ENCODE measurements around the gene SNAPIN.
"Not testable (repeated sequence)": the region's sequence is repeated elsewhere in the genome, so short reads cannot be mapped to it uniquely, and the experiment has no call there.

The SNAPIN gene

DNA sequence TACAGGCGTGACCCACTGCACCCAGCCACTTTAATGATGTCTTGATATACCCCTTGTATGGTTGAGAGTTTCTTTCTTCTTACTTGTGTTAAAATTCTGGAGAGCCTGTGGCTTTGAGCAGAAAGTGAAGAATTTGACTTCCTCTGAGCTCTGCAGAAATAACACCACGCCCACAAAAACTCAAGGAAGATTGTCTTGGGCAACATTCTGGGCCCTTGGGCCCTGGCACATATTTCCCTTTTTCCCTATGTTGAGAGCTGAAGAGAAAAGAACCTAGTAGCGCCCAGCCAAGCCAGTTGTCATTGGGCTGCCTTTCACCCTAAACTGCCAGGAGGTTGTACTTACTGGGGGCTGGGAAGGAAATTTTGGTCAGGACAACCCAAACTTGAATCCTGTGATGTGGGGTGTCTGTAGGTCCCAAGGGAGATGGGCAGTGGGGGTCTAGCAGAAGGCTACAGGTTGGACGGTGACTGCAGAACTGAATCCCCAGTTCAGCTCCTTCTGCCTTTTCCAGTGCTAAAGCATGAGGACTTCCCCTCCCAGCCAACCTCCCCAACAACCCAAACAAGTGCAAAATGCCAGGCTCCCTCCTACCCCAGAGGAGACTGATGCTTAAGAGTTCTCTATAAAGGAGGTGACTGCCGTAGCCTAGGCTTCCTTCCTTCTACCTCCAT is 11.7 kb upstream of the SNAPIN start:
- no peak for DNase-seq (ENCODE audit: low read depth, low spot score)

DNA sequence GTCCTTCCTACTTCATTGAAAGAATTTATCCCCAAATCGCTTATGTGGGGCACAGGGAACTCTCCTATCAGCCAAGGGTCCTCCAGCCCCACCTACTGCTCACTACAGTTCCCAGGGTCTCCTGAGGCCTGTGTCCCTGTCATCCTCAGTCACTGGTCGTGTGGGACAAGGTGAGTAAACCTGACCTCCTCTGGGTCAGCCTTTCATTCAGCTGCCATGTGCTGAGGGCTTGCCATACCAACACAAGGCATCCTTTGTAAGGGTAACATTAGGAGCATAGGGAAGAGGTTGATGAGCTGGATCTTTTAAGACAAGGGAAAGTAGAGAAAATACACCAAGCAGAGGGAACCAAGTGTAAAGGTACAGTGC is 11.2 kb upstream of the SNAPIN start:
- DNase-seq (ENCODE audit: low read depth, low spot score) = no peak

DNA sequence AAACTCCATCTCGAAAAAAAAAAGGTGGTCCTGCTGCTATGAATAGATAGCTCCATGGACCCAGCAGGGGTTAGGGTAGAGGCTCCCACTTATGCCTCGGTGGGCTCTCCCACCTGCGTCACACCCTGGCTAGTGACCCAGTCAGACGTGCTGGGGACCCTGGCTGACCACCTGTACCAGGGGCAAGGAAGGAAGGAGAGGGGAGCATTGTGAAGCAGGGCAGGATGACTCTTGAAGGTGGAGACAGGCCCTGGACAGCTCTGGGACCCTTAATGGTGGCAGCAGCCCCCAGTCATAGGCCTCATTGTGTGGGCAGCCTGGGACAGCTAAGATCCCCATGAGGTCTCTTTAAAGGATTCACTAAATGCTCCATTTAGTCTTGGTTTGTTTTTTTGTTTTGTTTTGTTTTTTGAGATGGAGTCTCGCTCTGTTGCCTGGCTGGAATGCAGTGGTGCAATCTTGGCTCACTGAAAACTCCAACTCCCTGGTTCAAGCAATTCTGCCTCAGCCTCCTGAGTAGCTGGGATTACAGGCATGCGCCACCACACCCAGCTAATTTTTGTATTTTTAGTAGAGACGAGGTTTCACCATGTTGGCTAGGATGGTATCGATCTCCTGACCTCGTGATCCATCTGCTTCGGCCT is 10.4 kb upstream of the SNAPIN start:
- DNase-seq (ENCODE audit: low read depth, low spot score) = no peak

DNA sequence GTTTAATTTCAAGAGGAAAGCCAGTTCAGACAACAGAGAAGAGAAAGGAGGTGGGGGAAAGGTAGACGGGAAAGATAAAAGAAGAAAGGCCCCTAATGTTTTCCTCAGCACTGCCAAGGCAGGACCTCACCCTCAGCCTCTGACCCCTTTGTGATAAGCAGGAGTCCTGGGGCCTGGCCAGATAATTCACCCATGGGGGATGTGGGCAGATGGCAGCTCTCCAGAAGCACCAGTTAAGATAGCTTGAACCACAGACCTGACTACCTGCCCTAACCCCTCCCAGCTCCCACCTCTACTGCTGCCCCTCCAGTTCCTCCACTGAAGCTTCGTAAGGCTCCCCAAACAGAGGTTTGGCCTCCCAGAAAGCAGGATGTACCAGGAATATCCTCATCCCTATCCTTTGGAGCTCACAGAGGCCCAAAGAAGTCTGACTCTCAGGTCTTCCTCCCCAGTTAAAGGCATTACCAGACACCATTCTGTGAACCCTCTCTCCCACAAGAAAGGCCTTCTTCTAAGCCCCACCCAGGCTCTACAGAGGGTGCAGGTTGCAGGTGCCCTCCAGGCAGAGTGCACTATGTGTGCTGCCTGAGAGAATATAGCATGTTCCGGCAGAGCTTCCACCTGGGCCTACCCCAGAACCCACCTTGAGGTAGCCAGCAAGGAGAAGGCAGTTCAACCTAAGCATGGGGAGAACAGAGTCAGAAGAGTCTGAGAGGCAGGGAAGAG is 9.2 kb upstream of the SNAPIN start:
- no peak for DNase-seq (ENCODE audit: low read depth, low spot score)

DNA sequence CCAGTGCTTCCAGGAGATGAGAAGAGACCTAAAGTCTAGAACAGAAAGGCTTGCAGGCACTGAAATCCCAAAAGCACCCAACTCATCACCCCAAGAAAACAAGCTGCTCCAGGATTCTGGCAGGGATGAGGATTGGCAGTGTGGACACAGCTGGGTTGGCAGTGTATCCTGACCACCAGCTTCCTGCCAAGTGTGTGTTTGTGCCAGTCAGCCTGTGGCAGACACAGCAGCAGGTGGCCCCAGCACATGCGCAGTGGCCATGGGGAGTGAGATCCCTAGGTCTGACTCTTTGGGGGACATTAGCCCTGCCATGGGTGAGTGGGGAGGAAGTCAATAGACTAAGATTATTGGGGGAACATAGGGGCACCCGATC is 8.7 kb upstream of the SNAPIN start:
- DNase-seq (ENCODE audit: low read depth, low spot score) = no peak

DNA sequence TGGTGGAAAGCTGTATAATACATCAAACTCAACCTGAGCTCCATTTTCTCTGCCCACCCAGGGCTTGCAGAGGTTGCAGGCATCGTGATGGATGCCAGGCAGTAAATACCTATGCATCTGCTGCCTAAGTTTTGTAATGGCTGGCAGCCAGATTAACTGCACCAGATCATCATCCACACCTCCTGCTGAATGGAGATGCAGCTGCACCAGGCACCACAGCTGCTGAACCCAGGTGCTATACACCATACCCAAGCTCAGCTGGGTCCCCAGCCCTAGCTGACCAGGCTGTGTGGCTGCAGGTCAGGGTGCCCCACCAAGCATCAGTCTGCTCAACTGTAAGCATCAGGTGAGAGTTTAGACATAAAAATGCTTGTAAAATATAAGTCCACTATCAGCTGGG is 6.7 kb upstream of the SNAPIN start:
- DNase-seq (ENCODE audit: low read depth, low spot score) = no peak

DNA sequence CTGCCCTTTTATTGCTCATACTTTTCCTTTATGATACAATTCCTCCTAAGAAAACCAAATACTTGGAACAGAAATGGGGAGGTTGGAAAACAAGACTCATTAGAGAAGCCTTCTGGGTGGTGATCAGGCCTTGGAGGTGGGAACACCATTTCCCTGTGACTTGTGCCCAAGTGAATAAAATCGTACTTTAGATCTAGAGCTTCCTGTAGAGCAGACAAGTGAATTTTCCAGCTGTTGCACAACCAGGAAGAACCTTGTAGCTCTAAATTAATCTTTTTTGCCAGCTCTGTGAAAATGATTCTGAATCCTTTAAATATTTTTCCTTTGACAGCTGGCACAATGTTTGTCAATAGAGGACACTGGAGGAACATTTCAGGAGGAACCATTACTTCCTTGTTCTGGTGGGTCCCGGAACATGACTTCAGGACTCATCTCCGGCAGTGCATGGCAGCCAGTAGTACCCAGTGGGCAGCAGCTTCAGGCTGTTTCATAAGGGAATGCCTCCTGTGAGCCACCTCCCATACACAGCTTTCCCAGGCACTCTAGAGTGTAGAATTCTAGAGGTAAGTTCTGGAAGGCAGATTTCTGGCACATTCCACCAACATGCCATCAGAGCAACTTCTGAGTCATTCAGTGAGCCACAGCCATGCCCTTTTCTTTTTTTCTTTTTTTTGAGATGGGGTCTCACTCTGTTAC is 5.5 kb upstream of the SNAPIN start:
- no peak for DNase-seq (ENCODE audit: low read depth, low spot score)

DNA sequence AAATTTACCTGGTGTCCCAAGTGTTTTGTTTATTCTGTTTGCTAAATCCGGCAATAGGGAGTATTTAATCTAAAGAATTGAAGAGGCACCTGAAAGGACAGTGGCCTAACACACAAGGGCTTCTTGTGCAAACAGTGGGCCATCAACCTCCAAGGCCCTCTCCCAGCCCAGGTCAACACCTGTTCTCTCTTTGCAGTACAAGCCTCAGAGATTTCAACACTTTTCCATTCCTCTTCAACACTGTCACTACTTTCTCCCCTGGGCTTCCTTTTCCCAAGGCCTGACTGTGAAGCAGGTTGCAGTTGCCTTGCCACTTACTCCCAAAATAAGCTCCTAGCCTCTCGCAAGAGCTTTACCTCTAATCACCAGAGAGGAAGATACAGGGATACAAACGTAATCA is 3.2 kb upstream of the SNAPIN start:
- no peak for DNase-seq (ENCODE audit: low read depth, low spot score)

DNA sequence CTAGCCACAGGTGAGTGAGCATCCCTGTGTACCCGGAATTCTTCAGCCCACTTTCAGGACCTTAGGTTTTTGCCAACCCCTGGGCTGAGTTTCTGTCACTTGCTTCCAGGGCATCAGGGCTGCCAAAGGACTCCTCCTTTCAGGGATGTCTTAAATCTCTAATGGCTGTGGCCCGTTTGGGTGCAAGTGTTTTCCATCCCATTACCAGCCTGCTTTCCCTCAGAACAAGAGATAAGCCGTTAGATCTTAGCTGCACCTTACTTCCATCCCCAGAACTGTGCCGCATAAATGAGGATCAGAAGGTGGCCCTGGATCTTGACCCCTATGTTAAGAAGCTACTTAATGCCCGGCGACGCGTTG is 652 bp downstream of the SNAPIN start:
- no peak for DNase-seq (ENCODE audit: low read depth, low spot score)

DNA sequence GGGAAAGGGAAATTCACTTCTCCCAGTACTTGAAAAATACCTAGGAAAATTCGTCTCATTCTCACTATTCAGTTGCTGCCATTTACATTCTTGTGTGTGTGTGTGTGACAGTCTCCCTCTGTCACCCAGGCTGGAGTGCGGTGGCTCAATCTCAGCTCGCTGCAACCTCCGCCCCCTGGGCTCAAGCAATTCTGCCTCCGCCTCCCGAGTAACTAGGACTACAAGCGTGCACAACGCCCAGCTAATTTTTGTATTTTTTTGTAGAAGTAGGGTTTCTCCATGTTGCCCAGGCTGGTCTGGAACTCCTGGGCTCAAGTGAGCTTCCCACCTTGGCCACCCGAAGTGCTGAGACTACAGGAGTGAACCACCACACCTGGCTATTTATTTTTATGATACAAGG is 1.2 kb downstream of the SNAPIN start:
- no peak for DNase-seq (ENCODE audit: low read depth, low spot score)

DNA sequence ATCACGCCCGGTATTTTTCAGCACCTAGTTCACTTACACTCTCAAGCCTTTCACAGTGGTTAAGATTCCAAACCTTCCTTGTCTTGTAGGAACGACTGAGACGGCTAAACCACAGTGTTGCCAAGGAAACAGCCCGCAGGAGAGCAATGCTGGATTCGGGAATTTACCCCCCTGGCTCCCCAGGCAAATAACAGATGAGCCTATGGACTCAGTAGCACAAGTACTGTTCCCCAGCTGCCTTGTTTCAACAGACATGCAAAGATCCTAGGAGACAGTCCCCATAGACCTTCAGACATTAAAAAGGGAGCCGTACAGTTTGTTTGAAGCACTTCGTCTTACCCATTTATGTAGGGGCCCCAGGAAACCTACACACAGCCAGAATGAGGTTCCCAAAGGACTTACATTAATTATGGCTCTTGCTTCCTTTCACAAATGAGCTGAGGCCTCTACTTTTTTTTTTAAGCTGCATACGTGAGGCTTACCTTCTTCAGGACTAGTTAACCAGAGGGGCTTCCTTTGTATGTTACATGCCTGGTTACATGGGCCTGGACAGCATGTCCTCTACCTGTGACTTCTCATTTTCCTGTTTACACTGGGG is 2.7 kb downstream of the SNAPIN start:
- no peak for DNase-seq (ENCODE audit: low read depth, low spot score)

DNA sequence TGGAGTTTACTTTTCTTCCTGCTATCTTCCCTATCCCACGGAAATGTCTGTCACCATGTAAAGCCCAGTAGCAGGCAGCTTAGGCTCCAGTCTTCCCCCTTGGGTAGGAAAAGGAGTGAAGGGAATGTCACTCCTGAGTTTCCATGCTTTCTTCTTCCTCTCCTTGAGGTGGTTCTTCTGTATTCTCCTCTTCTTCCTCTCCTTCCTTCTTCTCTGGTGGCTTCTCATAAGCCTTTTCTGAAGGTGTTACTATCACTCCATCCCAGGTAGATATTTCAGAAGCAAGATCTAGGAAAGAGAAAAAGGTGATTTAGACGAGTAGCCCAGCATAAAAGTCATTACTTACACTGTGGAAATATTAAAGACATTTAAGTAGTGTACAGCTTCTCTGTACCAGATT is 3.8 kb downstream of the SNAPIN start:
- no peak for DNase-seq (ENCODE audit: low read depth, low spot score)

DNA sequence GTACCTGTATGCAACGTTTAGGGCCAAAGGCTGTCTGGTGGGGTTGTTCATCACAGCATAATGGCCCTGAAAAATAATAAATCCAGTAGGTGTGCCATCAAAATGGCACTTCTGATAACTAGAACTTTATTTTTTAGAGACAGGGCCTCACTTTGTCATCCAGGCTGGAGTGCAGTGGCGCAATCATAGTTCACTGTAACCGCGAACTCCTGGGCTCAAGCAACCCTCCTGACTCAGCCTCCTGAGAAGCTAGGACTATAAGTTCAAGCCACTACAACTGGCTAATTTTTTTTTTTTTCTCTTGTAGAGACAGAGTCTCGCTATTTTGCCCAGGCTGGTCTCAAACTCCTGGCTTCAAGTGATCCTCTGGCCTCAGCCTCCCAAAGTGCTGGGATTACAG is 4.7 kb downstream of the SNAPIN start:
- DNase-seq (ENCODE audit: low read depth, low spot score) = no peak

DNA sequence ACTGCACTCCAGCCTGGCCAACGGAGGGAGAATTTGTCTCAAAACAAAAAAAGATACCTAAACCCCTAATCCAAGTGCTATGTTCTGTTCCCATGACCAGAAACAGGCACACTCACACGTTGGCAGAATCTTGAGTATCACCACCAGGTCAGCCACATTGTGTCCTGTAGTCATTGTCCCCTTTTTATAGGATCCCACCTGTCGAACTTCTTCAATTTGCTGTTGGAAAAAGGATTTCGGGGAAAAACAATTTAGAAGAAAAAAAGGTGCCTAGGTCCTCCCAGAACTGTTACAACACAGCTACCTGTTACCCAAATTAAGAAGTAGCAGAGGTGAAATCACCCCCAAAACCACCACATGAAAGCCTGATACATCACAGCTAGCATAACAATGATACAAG is 8.9 kb downstream of the SNAPIN start:
- no peak for DNase-seq (ENCODE audit: low read depth, low spot score)

DNA sequence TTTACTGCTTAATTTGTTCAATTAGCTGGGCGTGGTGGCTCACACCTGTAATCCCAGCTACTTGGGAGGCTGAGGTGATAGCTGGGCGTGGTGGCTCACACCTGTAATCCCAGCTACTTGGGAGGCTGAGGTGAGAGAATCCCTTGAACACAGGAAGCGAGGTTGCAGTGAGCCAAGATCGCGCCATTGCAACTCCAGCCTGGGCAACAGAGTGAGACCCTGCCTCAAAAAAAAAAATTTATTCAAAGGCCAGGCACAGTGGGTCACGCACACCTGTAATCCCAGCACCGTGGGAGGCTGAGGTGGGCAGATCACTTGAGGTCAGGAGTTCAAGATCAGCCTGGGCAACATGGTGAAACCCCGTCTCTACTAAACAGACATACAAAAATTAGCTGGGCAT is 10.2 kb downstream of the SNAPIN start:
- not testable (repeated sequence) for DNase-seq (ENCODE audit: low read depth, low spot score)

DNA sequence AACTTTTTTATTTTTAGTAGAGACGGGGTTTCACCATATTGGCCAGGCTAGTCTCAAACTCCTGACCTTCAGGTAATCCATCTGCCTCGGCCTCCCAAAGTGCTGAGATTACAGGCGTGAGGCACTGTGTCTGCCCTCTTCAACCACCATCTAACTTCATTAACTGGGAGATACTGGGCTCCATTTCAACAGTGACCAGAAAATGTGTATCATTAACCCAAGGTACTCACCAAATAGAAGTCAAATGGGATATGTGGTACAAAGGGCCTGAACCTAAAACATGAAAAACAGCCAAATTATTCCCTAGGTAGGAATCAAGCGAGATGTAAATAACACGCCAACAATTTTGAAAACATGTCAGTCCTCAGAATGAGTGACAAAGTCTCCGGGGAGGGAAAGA is 11.1 kb downstream of the SNAPIN start:
- DNase-seq (ENCODE audit: low read depth, low spot score) = no peak

DNA sequence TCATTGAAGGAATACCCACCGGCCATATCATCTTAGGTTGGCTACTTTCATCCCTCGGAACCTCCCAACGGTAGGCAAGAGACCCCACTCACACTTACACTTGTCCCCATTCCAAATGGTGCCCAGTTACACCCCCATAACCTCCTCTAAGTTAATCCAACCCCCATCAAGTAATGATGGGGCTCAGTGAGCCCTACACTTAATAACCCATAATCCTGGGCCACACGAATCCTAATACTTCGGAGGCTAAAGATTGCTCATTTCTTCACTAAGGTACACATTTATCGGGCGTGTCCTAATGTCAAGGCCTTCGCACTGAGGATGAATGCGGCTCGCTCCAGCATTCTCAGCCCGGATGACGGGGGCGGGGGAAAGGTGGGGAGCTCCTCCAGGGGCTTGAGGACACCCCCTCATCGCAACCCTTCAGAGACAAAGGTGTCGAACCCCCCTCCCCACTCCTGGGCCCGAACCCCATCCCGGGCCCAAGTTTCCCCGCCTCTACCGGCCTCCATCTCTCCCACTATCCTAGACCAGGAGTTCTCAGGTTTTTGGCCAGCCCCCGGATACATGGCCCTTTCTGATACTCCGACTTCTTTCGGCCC is 11.9 kb downstream of the SNAPIN start:
- DNase-seq (ENCODE audit: low read depth, low spot score) = no peak

DNA sequence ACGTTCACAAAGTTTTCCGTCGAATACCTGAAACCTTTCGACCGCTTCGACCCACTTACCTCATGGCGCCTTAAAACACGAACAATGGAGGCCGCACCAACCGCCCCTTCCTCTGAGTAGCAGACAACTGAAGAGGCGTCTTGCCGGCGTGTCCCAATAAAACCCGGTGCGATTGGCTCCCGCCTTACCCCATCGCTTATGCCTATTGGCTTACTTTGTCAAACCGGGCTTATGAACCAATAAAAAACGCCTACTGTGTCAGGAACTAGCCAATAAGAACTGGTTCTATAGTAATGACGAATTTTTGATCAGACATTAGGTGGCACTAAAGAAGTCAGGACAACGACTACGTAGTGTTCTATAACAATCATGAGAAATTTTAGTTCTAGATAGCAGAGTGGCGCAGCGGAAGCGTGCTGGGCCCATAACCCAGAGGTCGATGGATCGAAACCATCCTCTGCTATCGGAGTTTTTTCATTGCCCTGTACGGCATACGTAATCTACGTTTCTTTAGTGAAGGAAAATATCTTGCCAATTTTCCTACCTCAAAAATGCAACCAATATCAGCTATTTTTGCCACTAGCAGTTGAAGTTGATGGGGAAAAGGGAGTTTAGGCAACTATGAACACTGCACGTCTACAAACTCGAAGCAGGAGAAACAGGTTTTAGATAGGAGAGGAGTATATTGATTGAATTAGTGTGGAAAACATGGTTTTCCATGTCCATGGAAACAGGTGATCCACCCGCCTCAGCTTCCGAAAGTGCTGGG is 12.5 kb downstream of the SNAPIN start, which contains the start of gene ILF2:
Gene ILF2 (minus strand): TSS at position 135 of the 769 bp plus-strand sequence. CDS start 71 bp downstream, at position 64.
- peak; percentile 91 for DNase-seq (ENCODE audit: low read depth, low spot score)

DNA sequence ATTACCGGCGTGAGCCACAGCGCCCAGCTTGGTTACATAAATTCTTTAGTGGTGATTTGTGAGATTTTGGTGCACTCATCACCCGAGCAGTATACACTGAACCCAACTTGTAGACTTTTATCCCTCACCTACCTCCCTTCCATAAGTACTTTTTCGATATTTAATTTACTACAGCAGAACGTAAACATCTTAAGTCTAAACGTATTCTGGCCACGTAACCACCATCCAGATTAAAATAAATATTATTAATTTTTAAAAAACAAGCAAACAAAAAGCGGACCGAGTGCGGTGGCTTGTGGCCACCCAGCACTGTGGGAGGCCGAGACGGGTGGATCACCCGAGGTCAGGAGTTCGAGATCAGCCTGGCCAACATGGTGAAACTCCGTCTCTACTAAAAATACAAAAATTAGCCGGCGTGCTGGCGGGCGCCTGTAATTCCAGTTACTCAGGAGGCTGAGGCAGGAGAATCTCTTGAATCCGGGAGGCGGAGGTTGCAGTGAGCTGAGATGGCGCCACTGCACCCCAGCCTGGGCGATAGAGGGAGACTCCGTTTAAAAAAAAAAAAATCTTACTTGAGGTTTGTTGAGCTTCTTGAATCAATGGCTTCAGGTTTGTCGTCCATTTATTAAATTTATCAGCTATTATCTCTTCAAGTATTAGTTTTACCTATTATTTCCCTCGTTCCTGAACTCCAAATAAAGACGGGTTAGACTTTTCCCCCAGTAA is 13.3 kb downstream of the SNAPIN start:
- DNase-seq (ENCODE audit: low read depth, low spot score) = not testable (repeated sequence)

DNA sequence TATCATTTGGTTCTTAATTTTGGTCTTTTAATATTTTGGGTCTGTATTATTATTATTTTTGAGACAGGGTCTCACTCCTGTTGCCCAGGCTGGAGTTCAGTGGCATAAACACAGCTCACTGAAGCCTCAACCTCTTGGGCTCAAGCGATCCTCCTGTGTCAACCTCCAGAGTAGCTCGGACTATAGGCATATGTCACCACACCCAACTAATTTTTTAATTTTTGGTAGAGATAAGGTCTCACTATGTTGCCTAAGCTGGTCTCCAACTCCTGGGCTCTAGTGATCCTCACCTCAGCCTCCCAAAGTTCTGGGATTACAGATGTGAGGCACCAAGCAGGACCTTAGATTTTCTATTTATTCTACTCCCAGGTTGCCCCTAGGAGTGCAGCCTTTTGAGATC is 15.0 kb downstream of the SNAPIN start:
- no peak for DNase-seq (ENCODE audit: low read depth, low spot score)

Data from activated CD4-positive, CD25-positive, alpha-beta regulatory T cell treated with anti-CD3 and anti-CD28 coated beads, Interleukin-2, amount 50 U/mL, for 16 hours (primary cell).